Measurements from ENCODE around the gene ZNF592. TPM values are rescaled to one million over a fixed set of nuclear protein-coding genes. Genes with fewer than 3 reads are reported as not detected.

Gene ZNF592
- total and polyA plus RNA-seq, 2 of the 13 experiments (the other 11 are each of a cell fraction or from before 2014, with no cell fraction given) = 8.2 to 9.8 TPM

- no peak for TF ChIP-seq ZBTB4 (CRISPR knock-in tag; IDR thresholded peaks at IDR 0.05; ENCODE audit: borderline replicate concordance)
- TF ChIP-seq BRF2 (CRISPR knock-in tag; IDR thresholded peaks at IDR 0.05) = no peak
- no peak for TF ChIP-seq FOXC1 (CRISPR knock-in tag; IDR thresholded peaks at IDR 0.05; ENCODE audit: borderline replicate concordance)
- TF ChIP-seq THAP11 (CRISPR knock-in tag; IDR thresholded peaks at IDR 0.05) = no peak
These were observed 41.4 kb downstream of the ZNF592 start (continued) for GRCh38 chr15:84789762-84790161.

- intact Hi-C loops (cut with micrococcal nuclease; ENCODE audit: unreplicated experiment) (no loop called here), in situ Hi-C loops (cut with HindIII; ENCODE audit: extremely low pct_ligation_motif_present, low pct_unique_long_range_greater_than_20kb) (no loop called here)
- no peak for DNase-seq (ENCODE audit: low spot score)
- no peak for FAIRE-seq
- Histone ChIP-seq H3K27ac (ENCODE audit: extremely low read length, insufficient read depth, low read length) (no peak overlapping the region), H3K4me2 (ENCODE audit: low read depth, low read length) (no peak overlapping the region), H2AFZ (ENCODE audit: low read length) (no peak overlapping the region), H3K4me1 (ENCODE audit: insufficient read depth, low read length) (peaks cover 8% of the 10 kb centered on the region), H3K9ac (ENCODE audit: insufficient read depth, low read depth, low read length) (no peak overlapping the region), H3K36me3 (replicated peaks in 1 of 2; ENCODE audit: control insufficient read depth in 1 of 2, insufficient read depth in 2 of 2, low read length in 2 of 2) (peaks cover 20 to 55% of the 10 kb centered on the region in 2 experiments), H3K9me3 (ENCODE audit: low read length) (no peaks in the 10 kb centered on the region), H4K20me1 (ENCODE audit: insufficient read depth, low read length) (peaks cover 3% of the 10 kb centered on the region; the same call in 1 of the 2 replicates), H3K79me2 (ENCODE audit: insufficient read depth, low read length) (peaks cover 29% of the 10 kb centered on the region), H3K27me3 (ENCODE audit: control insufficient read depth in 1 of 2, insufficient read depth in 2 of 2, low read length in 2 of 2) (no peaks in the 10 kb centered on the region; a peak in 1 of 5 replicates), H3K4me3 (replicated peaks in 1 of 3; ENCODE audit: insufficient read depth in 1 of 3, low read depth in 2 of 3, low read length in 3 of 3) (no peak overlapping the region)
- no peak for ATAC-seq
- WGBS (ENCODE audit: low lambda C conversion rate) = 100% methylated on average over 1 of the region's 4 CpGs
- no TSS peak for BruUV-seq (replicated peaks)
- CTCF ChIA-PET (ENCODE audit: low intra/inter-chr PET ratio, low total read pairs) = no interaction called here
- POLR2A ChIA-PET = no interaction called here
- TF ChIP-seq XBP1 (CRISPR knock-in tag; IDR thresholded peaks at IDR 0.05) = no peak
- TF ChIP-seq ONECUT2 (CRISPR knock-in tag; IDR thresholded peaks at IDR 0.05) = no peak
- TF ChIP-seq MED8 (CRISPR knock-in tag; IDR thresholded peaks at IDR 0.05; ENCODE audit: insufficient replicate concordance) = no peak
- TF ChIP-seq SMYD3 (CRISPR knock-in tag; IDR thresholded peaks at IDR 0.05) = no peak
- no peak for TF ChIP-seq MZF1 (CRISPR knock-in tag; IDR thresholded peaks at IDR 0.05; ENCODE audit: borderline replicate concordance)
- no peak for TF ChIP-seq SRF (IDR thresholded peaks at IDR 0.05; ENCODE audit: low read depth, low read length)
- TF ChIP-seq MIER3 (CRISPR knock-in tag; IDR thresholded peaks at IDR 0.05; ENCODE audit: borderline replicate concordance) = no peak
- no peak for TF ChIP-seq ZFP37 (CRISPR knock-in tag; IDR thresholded peaks at IDR 0.05; ENCODE audit: borderline replicate concordance)
- no peak for TF ChIP-seq NR2F1 (CRISPR knock-in tag; IDR thresholded peaks at IDR 0.05)
- no peak for TF ChIP-seq HIC2 (CRISPR knock-in tag; IDR thresholded peaks at IDR 0.05; ENCODE audit: low read depth)
These were observed 42.3 kb downstream of the ZNF592 start for GRCh38 chr15:84790676-84791075.
